HG02885 (cell line): ENCODE data around the gene ULK3.
A peak's percentile ranks its signal among the peaks of the same experiment; 100 is the strongest.

Source experiments
- ATAC-seq: cut with Tn5 transposase; IDR thresholded peaks from one replicate; pipeline ENCODE4 v1.9.1; 2021; ENCODE audit warnings: mild to moderate bottlenecking; ENCODE audit not compliant: unreplicated experiment, poor library complexity

ULK3 gene

GRCh38 chr15:74868059-74868458 is 25.1 kb upstream of the ULK3 start:
- no peak for ATAC-seq

- ATAC-seq, result no peak
Measured at GRCh38 chr15:74867466-74868038, 24.6 kb upstream of the ULK3 start.

DNA sequence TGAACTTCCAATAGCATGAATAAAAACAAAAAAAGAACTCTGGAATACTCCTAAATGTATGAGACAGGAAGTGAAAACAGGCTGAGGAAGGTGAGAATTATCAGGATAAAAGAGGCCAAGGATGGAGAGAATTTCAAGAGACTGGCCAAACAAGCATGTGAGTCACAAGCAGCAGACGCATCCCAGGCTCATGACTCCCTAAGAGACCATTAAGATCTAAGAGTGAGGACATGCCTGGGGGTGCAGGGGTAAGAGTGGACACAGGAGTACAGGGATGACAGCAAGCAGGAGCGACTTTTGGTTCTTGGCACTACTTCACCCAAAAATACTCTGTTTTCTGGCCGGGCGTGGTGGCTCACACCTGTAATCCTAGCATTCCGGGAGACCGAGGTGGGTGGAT is 23.1 kb upstream of the ULK3 start:
- ATAC-seq, result no peak

GRCh38 chr15:74865316-74865715 is 22.4 kb upstream of the ULK3 start:
- no peak for ATAC-seq

DNA sequence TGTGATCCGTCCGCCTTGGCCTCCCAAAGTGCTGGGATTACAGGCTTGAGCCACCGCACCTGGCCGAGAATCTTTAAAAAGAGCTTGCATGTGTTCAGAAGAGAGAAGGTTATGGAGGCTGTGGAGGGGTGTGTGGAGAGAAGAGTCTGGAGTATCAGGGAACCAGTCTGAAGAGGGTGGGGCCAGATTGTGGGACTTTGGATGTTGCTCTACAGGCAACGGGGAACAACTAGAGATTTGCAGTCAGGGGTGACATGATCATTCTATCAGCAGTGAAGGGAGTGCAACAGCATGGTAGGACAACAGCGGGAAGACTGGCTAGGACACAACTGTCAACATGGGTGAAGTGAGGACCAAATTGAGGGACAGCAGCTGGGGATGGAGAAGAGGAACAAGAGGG is 21.3 kb upstream of the ULK3 start:
- ATAC-seq, result no peak

DNA sequence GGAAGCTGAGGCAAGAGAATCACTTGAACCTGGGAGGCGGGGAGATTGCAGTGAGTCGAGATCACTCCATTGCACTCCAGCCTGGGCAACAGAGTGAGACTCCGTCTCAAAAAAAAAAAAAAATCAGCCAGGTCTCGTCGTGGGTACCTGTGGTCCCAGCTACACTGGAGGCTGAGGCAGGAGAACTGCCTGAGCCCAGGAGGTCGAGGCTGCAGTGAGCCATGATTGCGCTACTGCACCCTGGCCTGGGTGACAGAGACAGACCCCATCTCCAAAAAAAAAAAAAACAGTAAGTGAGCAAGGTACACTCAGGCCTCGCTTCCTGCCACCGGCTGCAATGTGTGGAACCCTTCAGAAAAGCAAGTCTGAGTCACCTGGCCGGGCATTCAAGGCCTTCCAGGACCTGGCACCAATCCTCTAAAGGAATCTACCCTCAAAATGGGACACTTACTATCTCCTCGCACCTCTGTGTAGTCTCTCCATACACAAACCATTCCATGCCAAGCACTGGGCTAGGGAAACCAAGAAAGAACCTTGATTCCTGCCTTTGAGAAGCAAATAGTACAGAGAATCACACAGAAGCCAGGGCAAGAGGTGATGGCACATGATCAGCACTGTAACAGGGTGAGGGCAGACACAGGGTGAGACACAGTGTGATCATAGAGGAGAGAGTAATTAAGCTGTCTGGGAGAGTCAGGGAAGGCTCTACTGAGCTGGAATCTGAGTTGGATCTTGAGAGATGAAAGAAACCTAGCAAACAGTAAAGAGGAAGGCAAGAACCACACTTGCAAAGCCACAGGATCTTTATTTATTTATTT is 20.5 kb upstream of the ULK3 start:
- ATAC-seq, result no peak

- no peak for ATAC-seq
Measured at GRCh38 chr15:74858369-74858740, 15.4 kb upstream of the ULK3 start.

- ATAC-seq, result peak; percentile 32
Measured at GRCh38 chr15:74857671-74858368, 14.9 kb upstream of the ULK3 start.

GRCh38 chr15:74857082-74857655 is 14.2 kb upstream of the ULK3 start:
- peak; percentile 62 for ATAC-seq

- ATAC-seq, result no peak
Measured at GRCh38 chr15:74856537-74856936, 13.6 kb upstream of the ULK3 start.

GRCh38 chr15:74855857-74856256 is 12.9 kb upstream of the ULK3 start:
- no peak for ATAC-seq

DNA sequence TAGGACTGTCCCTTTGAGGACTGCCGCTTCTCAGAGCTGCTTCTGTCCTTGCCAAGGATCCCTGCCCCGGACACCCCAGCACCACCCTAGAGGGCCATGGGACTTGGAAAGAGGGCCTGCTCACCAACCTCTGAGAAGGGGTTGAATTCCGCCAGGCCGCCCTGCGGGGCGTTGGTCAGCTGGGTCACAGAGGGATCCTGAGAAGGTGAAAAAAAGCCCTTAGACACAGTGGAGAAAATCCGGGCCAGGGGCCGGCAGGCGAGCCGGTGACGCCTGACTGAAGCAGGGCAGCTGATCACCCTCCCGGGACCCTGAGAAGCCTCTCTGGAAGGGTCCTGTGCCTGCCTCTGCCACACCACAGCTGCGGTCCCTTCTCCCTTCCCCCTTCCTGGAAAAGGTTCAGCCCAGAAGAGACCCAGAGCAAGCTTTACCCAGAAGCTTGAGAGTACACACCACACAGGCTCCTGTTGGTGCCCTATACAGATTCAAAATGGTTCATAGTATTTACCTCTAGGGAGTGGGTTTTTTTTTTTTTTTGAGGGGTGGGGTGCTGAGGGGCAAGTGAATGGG is 11.6 kb upstream of the ULK3 start:
- no peak for ATAC-seq

GRCh38 chr15:74851960-74852359 is 9.0 kb upstream of the ULK3 start:
- no peak for ATAC-seq

- ATAC-seq, result no peak
Measured at GRCh38 chr15:74850393-74850792, 7.4 kb upstream of the ULK3 start.

DNA sequence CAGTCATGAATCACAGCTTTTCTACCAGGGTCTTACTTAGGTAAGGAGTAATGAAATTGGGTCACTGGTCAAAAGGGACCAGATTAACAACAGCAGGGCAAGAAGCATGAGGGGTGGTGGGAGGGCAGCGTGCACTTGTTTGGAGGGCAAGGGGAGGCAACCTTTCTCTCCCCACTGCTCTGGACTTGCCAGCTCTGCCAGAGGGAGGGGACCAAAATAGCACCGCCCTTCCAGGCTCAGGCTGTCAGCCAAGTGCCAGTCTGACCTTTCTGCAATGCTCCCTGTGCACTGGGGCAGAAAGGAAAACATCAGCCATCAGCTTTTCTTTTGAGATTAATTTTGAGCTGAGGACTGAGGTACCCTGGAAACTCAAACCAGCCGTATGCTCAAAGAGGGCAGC is 4.5 kb upstream of the ULK3 start:
- ATAC-seq, result no peak

- no peak for ATAC-seq
Measured at GRCh38 chr15:74845581-74845980, 2.6 kb upstream of the ULK3 start.

DNA sequence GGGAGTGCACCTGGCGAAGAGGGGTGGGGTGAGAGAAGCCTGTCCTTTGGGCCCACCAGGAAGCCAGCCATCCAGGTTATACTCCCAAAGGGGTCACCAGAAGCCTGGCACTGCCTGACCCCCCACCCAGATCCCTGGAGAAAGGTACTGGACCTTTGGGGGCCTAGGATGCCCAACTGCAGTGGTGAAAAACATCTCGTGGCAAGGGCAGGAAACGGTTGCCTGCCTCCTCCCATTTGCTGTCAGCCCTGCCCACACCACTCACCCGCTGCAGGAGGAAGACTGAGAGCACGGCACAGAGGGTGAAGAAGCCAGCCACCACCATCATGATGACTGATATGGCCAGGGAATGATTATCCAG is 2.2 kb upstream of the ULK3 start:
- no peak for ATAC-seq

- ATAC-seq, result no peak
Measured at GRCh38 chr15:74844319-74845207, 1.6 kb upstream of the ULK3 start.

DNA sequence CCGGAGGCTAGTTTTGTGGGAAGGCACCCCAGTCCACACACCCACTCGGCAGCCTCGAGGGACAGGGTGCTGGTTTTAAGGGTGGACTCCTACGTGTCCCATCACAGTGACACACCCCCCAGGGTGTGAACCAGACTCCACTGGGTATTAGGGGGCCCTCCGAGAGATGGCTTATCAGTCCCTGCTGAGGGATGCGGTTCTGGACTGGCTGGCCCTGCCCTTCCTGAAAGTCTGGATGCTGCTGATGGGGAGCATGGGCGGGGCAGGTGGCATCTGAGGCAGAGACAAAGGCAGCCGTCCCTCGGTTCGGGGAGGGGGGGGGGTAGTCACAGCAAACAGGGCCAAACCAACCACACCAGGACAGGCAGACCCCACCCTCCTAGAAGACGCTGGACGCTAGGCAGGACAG is 939 bp upstream of the ULK3 start:
- no peak for ATAC-seq

DNA sequence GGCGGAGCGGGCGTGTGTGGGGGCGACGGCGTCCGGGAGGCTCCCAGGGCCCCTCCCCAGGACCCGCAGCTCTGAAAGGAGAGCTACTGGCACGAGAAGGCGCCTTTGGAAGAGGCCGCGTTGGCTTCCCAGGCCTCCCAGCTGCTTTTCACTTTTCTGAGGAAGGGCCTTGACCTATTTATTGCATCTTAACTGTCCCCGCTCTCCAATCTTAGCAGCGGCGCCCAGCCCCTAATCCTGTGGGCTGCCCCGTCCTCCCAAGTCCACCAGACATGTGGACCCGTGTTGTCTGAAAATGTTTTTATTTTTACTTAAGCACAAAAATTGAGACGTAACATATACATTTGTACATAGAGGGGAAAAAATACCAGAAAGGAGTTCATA is 481 bp upstream of the ULK3 start:
- no peak for ATAC-seq
